ENCODE results near the gene TMBIM4. TPM values are rescaled to one million over a fixed set of nuclear protein-coding genes. Genes with fewer than 3 reads are reported as not detected.

Gene TMBIM4
- total RNA-seq, 2 donors from 2014 or later: 18.7 to 21.9 TPM

- DNase-seq: no peak
- Histone ChIP-seq H3K4me3 (ENCODE audit: low read length) (no peak overlapping the region), H3K9ac (ENCODE audit: extremely low read depth, low read length, poor library complexity, severe bottlenecking) (no peak overlapping the region), H3K4me1 (ENCODE audit: control insufficient read depth, insufficient read depth, low read length) (no peaks in the 10 kb centered on the region), H3K27me3 (ENCODE audit: control insufficient read depth, insufficient read depth, low read length, poor library complexity, severe bottlenecking) (no peaks in the 10 kb centered on the region), H3K36me3 (ENCODE audit: control insufficient read depth, insufficient read depth, low read length) (peaks cover 10% of the 10 kb centered on the region), H3K27ac (ENCODE audit: low read depth, low read length) (no peak overlapping the region), H3K9me3 (ENCODE audit: control insufficient read depth, low read length) (no peaks in the 10 kb centered on the region)
- TF ChIP-seq CTCF (conservative IDR thresholded peaks at IDR 0.05): no peak
- H3K27ac Mint-ChIP-seq: no peak overlapping the region
- no peaks in the 10 kb centered on the region for H3K27me3 Mint-ChIP-seq (ENCODE audit: insufficient read depth)
- H3K36me3 Mint-ChIP-seq (ENCODE audit: low read depth): peaks cover 6% of the 10 kb centered on the region
- H3K4me3 Mint-ChIP-seq: no peak overlapping the region
- H3K9me3 Mint-ChIP-seq: no peaks in the 10 kb centered on the region
- no peaks in the 10 kb centered on the region for H3K4me1 Mint-ChIP-seq
These were observed 15.0 kb downstream of the TMBIM4 start for GRCh38 chr12:66154776-66155175.

- no peak overlapping the region for H3K9ac ChIP-seq (ENCODE audit: extremely low read depth, low read length, poor library complexity, severe bottlenecking)
- Mint-ChIP-seq H3K4me3 (no peak overlapping the region), H3K36me3 (ENCODE audit: low read depth) (no peaks in the 10 kb centered on the region), H3K9me3 (no peaks in the 10 kb centered on the region), H3K27me3 (ENCODE audit: insufficient read depth) (no peaks in the 10 kb centered on the region), H3K27ac (no peak overlapping the region), H3K4me1 (no peaks in the 10 kb centered on the region)
- no peak overlapping the region for H3K4me3 ChIP-seq (ENCODE audit: low read length)
- H3K36me3 ChIP-seq (ENCODE audit: control insufficient read depth, insufficient read depth, low read length): no peaks in the 10 kb centered on the region
- DNase-seq: no peak
- no peaks in the 10 kb centered on the region for H3K27me3 ChIP-seq (ENCODE audit: control insufficient read depth, insufficient read depth, low read length, poor library complexity, severe bottlenecking)
- 100% methylated on average over 1 of the region's 1 CpG for WGBS, 2 experiments (ENCODE audit: insufficient coverage in 1 of 2, insufficient read length in 1 of 2)
- no peaks in the 10 kb centered on the region for H3K9me3 ChIP-seq (ENCODE audit: control insufficient read depth, low read length)
- no peaks in the 10 kb centered on the region for H3K4me1 ChIP-seq (ENCODE audit: control insufficient read depth, insufficient read depth, low read length)
- no peak for TF ChIP-seq CTCF (conservative IDR thresholded peaks at IDR 0.05)
- no peak overlapping the region for H3K27ac ChIP-seq (ENCODE audit: low read depth, low read length)
These were observed 17.1 kb downstream of the TMBIM4 start for GRCh38 chr12:66152732-66153131.

- 95 to 98% methylated on average over 4 to 5 of the region's 5 CpGs for WGBS, 2 experiments (ENCODE audit: insufficient coverage in 1 of 2, insufficient read length in 1 of 2)
- no peaks in the 10 kb centered on the region for H3K27me3 Mint-ChIP-seq (ENCODE audit: insufficient read depth)
- no peak overlapping the region for H3K9ac ChIP-seq (ENCODE audit: extremely low read depth, low read length, poor library complexity, severe bottlenecking)
- no peak overlapping the region for H3K27ac Mint-ChIP-seq
- DNase-seq: peak; percentile 55
- no peaks in the 10 kb centered on the region for H3K9me3 Mint-ChIP-seq
- no peak overlapping the region for H3K27ac ChIP-seq (ENCODE audit: low read depth, low read length)
- no peaks in the 10 kb centered on the region for H3K36me3 ChIP-seq (ENCODE audit: control insufficient read depth, insufficient read depth, low read length)
- H3K27me3 ChIP-seq (ENCODE audit: control insufficient read depth, insufficient read depth, low read length, poor library complexity, severe bottlenecking): no peaks in the 10 kb centered on the region
- H3K4me1 Mint-ChIP-seq: peaks cover 2% of the 10 kb centered on the region
- H3K4me1 ChIP-seq (ENCODE audit: control insufficient read depth, insufficient read depth, low read length): no peaks in the 10 kb centered on the region
- H3K4me3 Mint-ChIP-seq: no peak overlapping the region
- TF ChIP-seq CTCF (conservative IDR thresholded peaks at IDR 0.05): peak; percentile 62
- H3K4me3 ChIP-seq (ENCODE audit: low read length): no peak overlapping the region
- peaks cover 2% of the 10 kb centered on the region for H3K36me3 Mint-ChIP-seq (ENCODE audit: low read depth)
- H3K9me3 ChIP-seq (ENCODE audit: control insufficient read depth, low read length): no peaks in the 10 kb centered on the region
These were observed 19.9 kb downstream of the TMBIM4 start for GRCh38 chr12:66149702-66150398.

Data from endodermal cell (in vitro differentiated cells).